Activated CD4-positive, alpha-beta T cell treated with anti-CD3 and anti-CD28 coated beads, Interleukin-2, amount 10 ng/mL, durations not matched to agents 24 days and 14 days (primary cell): ENCODE data around the gene CAPN3. TPM values are rescaled to one million over a fixed set of nuclear protein-coding genes. Genes with fewer than 3 reads are reported as not detected.

Experiments
- DNase-seq: peaks from one replicate; pipeline ENCODE4 v3.0.0; 2022
- H3K27ac Mint-ChIP-seq: one replicate; pipeline ENCODE4 v1.8.0; 2022; ENCODE audit warnings: mild to moderate bottlenecking, mixed read lengths
- H3K27me3 Mint-ChIP-seq: one replicate; pipeline ENCODE4 v1.8.0; 2022; ENCODE audit warnings: mixed read lengths
- H3K36me3 Mint-ChIP-seq: one replicate; pipeline ENCODE4 v1.8.0; 2022; ENCODE audit warnings: low read depth, mild to moderate bottlenecking, mixed read lengths
- H3K4me1 Mint-ChIP-seq: one replicate; pipeline ENCODE4 v1.8.0; 2021; ENCODE audit warnings: mixed read lengths
- H3K4me3 Mint-ChIP-seq: one replicate; pipeline ENCODE4 v1.8.0; 2022; ENCODE audit warnings: mild to moderate bottlenecking, moderate library complexity, mixed read lengths
- H3K9me3 Mint-ChIP-seq: one replicate; pipeline ENCODE4 v1.8.0; 2021; ENCODE audit warnings: mixed read lengths
- intact Hi-C: fragments of 100-400 bp; cut with micrococcal nuclease; formaldehyde crosslinking; loops from one replicate; pipeline ENCODE4 v1.15.1; 2023
- total RNA-seq: library from RNA; stranded (reverse); gene quantifications from 2 replicates; pipeline ENCODE4 v1.2.3, GENCODE V29; 2022

CAPN3 gene
- total RNA-seq, 1 donor from 2014 or later: 2.3 TPM

DNA sequence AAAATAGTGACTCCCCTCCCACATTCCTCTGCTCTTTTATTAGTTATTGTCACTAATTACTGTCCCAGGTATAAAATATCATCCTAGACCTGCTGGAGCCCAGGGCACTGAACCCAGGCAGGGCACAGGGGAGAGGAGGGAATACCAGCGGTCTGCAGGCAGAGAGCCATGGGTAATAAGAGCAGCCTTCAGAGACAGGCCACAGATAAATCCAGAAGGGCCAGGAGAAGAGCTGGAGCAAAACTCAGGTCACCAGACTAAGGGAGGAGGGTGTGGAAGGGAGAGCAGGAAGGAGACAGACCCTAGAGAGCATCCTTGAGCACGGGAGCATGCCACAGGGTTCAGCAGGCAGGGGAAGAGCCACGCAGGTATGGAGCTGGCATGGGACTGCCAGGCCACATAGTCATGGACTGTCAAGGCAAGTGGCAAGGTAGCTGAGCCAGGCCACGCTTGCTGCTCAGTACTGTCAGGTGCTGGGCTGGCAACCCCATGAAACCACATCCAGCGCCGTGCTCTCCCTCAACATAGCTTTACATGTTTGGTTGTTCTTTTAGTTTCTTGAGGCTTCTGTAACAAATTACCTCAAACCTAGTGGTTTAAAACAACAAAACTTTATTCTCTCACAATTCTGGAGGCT, 15.6 kb upstream of the CAPN3 start:
- peaks cover 6% of the 10 kb centered on the region for H3K4me1 Mint-ChIP-seq
- DNase-seq: no peak
- no peak overlapping the region for H3K4me3 Mint-ChIP-seq
- H3K27me3 Mint-ChIP-seq: no peaks in the 10 kb centered on the region
- H3K36me3 Mint-ChIP-seq: peaks cover 17% of the 10 kb centered on the region
- intact Hi-C loops: no loop called here
- no peaks in the 10 kb centered on the region for H3K9me3 Mint-ChIP-seq
- H3K27ac Mint-ChIP-seq: peak overlapping the region; percentile 14

- intact Hi-C loops: no loop called here
- no peak for DNase-seq
- Mint-ChIP-seq H3K27me3 (no peaks in the 10 kb centered on the region), H3K9me3 (no peaks in the 10 kb centered on the region), H3K4me1 (peaks cover 6% of the 10 kb centered on the region), H3K36me3 (peaks cover 16% of the 10 kb centered on the region), H3K4me3 (no peak overlapping the region), H3K27ac (no peak overlapping the region)
Observed at GRCh38 chr15:42344763-42345162, 14.5 kb upstream of the CAPN3 start.

- peaks cover 6% of the 10 kb centered on the region for H3K4me1 Mint-ChIP-seq
- no peak for DNase-seq
- intact Hi-C loops: no loop called here
- no peak overlapping the region for H3K4me3 Mint-ChIP-seq
- H3K9me3 Mint-ChIP-seq: no peaks in the 10 kb centered on the region
- no peak overlapping the region for H3K27ac Mint-ChIP-seq
- H3K36me3 Mint-ChIP-seq: peaks cover 15% of the 10 kb centered on the region
- no peaks in the 10 kb centered on the region for H3K27me3 Mint-ChIP-seq
Observed at GRCh38 chr15:42345504-42345903, 13.8 kb upstream of the CAPN3 start.

DNA sequence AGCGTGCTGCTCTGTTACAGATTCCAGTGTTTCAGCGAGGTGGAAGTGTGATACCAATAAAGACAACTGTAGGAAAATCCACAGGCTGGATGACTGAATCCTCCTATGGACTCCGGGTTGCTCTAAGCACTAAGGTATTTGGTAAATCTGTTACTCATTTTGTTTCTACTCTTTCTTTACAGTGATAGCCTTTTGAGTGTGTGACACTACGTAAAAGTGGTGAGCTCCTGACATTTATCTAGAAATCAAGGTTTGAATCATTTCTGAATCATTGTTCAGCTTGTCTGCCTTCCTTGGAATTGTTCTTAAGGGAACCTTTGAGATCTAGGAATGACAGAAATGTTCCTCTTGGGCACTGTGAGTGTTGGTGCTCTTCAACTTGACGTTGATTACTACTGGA, 11.2 kb upstream of the CAPN3 start:
- no peaks in the 10 kb centered on the region for H3K9me3 Mint-ChIP-seq
- H3K27me3 Mint-ChIP-seq: no peaks in the 10 kb centered on the region
- intact Hi-C loops: no loop called here
- H3K4me1 Mint-ChIP-seq: peaks cover 6% of the 10 kb centered on the region
- no peak for DNase-seq
- no peak overlapping the region for H3K4me3 Mint-ChIP-seq
- H3K27ac Mint-ChIP-seq: no peak overlapping the region
- H3K36me3 Mint-ChIP-seq: peaks cover 28% of the 10 kb centered on the region

GRCh38 chr15:42349186-42349585, 10.1 kb upstream of the CAPN3 start:
- Mint-ChIP-seq H3K9me3 (no peaks in the 10 kb centered on the region), H3K4me3 (no peak overlapping the region), H3K27ac (no peak overlapping the region), H3K27me3 (no peaks in the 10 kb centered on the region), H3K36me3 (peaks cover 30% of the 10 kb centered on the region), H3K4me1 (peaks cover 6% of the 10 kb centered on the region)
- intact Hi-C loops: no loop called here
- DNase-seq: no peak

GRCh38 chr15:42352401-42352800, 6.9 kb upstream of the CAPN3 start:
- Mint-ChIP-seq H3K4me1 (no peaks in the 10 kb centered on the region), H3K4me3 (no peak overlapping the region), H3K27me3 (no peaks in the 10 kb centered on the region), H3K36me3 (peaks cover 22% of the 10 kb centered on the region), H3K9me3 (no peaks in the 10 kb centered on the region), H3K27ac (no peak overlapping the region)
- DNase-seq: no peak
- intact Hi-C loops: no loop called here

GRCh38 chr15:42353061-42353460, 6.2 kb upstream of the CAPN3 start:
- Mint-ChIP-seq H3K36me3 (peaks cover 22% of the 10 kb centered on the region), H3K27me3 (no peaks in the 10 kb centered on the region), H3K4me1 (no peaks in the 10 kb centered on the region), H3K27ac (no peak overlapping the region), H3K9me3 (no peaks in the 10 kb centered on the region), H3K4me3 (no peak overlapping the region)
- no peak for DNase-seq
- intact Hi-C loops: no loop called here

GRCh38 chr15:42354824-42355223, 4.5 kb upstream of the CAPN3 start:
- intact Hi-C loops: no loop called here
- Mint-ChIP-seq H3K4me1 (no peaks in the 10 kb centered on the region), H3K27me3 (no peaks in the 10 kb centered on the region), H3K36me3 (peaks cover 19% of the 10 kb centered on the region), H3K4me3 (no peak overlapping the region), H3K27ac (no peak overlapping the region), H3K9me3 (no peaks in the 10 kb centered on the region)
- DNase-seq: no peak

DNA sequence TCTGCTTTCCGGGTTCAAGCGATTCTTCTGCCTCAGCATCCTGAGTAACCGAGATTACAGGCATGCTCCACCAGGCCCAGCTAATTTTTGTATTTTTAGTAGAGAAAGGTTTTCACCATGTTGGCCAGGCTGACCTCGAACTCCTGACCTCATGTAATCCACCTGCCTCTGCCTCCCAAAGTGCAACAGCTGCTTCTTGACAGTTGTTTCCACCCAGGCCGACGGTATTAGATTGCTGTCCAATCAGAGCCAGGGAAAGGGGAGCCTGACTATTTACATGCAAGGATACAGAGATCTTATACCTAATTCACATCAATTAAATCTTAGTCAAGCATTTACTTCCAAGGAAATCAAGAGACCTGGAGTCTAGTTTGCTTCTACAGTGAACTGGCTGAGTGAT, 4.0 kb upstream of the CAPN3 start:
- Mint-ChIP-seq H3K36me3 (peaks cover 18% of the 10 kb centered on the region), H3K27me3 (no peaks in the 10 kb centered on the region), H3K27ac (no peak overlapping the region), H3K4me3 (no peak overlapping the region), H3K4me1 (no peaks in the 10 kb centered on the region), H3K9me3 (no peaks in the 10 kb centered on the region)
- no peak for DNase-seq
- intact Hi-C loops: no loop called here

DNA sequence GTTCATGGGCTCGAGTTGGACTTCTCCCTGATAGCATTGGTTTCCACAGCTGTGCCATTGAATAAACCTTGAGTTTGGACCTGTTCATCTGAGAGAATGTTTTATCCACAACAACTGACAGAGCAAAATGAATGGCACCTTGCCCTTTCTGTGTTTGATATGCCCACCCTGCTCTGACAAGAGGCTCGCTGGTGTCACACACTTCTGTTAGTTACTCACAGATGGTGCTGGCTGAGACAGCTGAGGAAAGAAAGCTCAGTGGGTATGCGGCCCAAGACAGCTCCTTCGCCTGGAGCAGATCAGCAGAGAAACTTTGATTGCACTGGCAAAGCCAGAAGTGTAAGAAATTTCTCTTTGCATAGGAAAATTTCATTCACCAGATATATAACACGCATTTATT, 2.5 kb upstream of the CAPN3 start:
- no peak overlapping the region for H3K27ac Mint-ChIP-seq
- H3K9me3 Mint-ChIP-seq: no peaks in the 10 kb centered on the region
- no peaks in the 10 kb centered on the region for H3K27me3 Mint-ChIP-seq
- peaks cover 10% of the 10 kb centered on the region for H3K36me3 Mint-ChIP-seq
- DNase-seq: no peak
- intact Hi-C loops: no loop called here
- H3K4me3 Mint-ChIP-seq: no peak overlapping the region
- H3K4me1 Mint-ChIP-seq: peaks cover 2% of the 10 kb centered on the region

- no peaks in the 10 kb centered on the region for H3K9me3 Mint-ChIP-seq
- no peak overlapping the region for H3K4me3 Mint-ChIP-seq
- intact Hi-C loops: no loop called here
- H3K4me1 Mint-ChIP-seq: peaks cover 2% of the 10 kb centered on the region
- peaks cover 5% of the 10 kb centered on the region for H3K36me3 Mint-ChIP-seq
- H3K27ac Mint-ChIP-seq: no peak overlapping the region
- no peak for DNase-seq
- no peaks in the 10 kb centered on the region for H3K27me3 Mint-ChIP-seq
Observed at GRCh38 chr15:42358141-42358540, 1.2 kb upstream of the CAPN3 start.

- Mint-ChIP-seq H3K4me1 (peaks cover 2% of the 10 kb centered on the region), H3K4me3 (no peak overlapping the region), H3K36me3 (no peaks in the 10 kb centered on the region), H3K27me3 (no peaks in the 10 kb centered on the region), H3K27ac (no peak overlapping the region), H3K9me3 (no peaks in the 10 kb centered on the region)
- intact Hi-C loops: no loop called here
- DNase-seq: no peak
Observed at GRCh38 chr15:42359985-42360384, 684 bp downstream of the CAPN3 start.

GRCh38 chr15:42360535-42361112, 1.3 kb downstream of the CAPN3 start:
- Mint-ChIP-seq H3K9me3 (no peaks in the 10 kb centered on the region), H3K36me3 (no peaks in the 10 kb centered on the region), H3K27me3 (no peaks in the 10 kb centered on the region), H3K4me1 (peaks cover 2% of the 10 kb centered on the region), H3K4me3 (no peak overlapping the region), H3K27ac (no peak overlapping the region)
- no peak for DNase-seq
- intact Hi-C loops: no loop called here

- Mint-ChIP-seq H3K9me3 (no peaks in the 10 kb centered on the region), H3K36me3 (no peaks in the 10 kb centered on the region), H3K4me1 (peaks cover 2% of the 10 kb centered on the region), H3K27ac (no peak overlapping the region), H3K4me3 (no peak overlapping the region), H3K27me3 (no peaks in the 10 kb centered on the region)
- intact Hi-C loops: no loop called here
- no peak for DNase-seq
Observed at GRCh38 chr15:42363487-42363886, 4.2 kb downstream of the CAPN3 start.

DNA sequence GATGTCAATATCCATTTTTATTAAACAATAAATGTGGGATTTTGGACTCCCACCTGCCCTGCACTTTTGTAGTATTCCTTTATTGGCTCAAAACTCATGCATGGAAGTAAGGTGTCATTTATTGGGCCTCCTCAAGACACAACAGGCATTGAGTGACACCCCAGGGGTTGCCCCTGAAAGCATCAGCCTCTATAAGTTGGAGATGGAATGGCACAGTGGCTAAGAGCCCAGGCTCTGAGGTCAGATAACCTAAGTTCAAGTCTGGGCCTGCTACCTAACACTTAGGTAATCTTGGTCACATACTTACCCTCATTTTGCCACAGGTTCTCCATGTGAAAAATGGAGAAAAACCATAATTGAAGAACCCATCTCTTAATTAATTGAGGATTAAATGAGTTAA, 4.6 kb downstream of the CAPN3 start:
- no peaks in the 10 kb centered on the region for H3K36me3 Mint-ChIP-seq
- peaks cover 2% of the 10 kb centered on the region for H3K4me1 Mint-ChIP-seq
- intact Hi-C loops: no loop called here
- no peak overlapping the region for H3K4me3 Mint-ChIP-seq
- H3K27ac Mint-ChIP-seq: no peak overlapping the region
- DNase-seq: no peak
- no peaks in the 10 kb centered on the region for H3K9me3 Mint-ChIP-seq
- H3K27me3 Mint-ChIP-seq: no peaks in the 10 kb centered on the region
